HuH-7 (cell line): ENCODE data around the gene RNF212.
"Not testable (repeated sequence)": the region's sequence is repeated elsewhere in the genome, so short reads cannot be mapped to it uniquely, and the experiment has no call there.

Experiments used
- DNase-seq: peaks from one replicate; pipeline ENCODE4 v3.0.0; 2011; ENCODE audit warnings: low spot score

Gene RNF212

GRCh38 chr4:1065732-1066131 is 47.6 kb downstream of the RNF212 start:
- no peak for DNase-seq

GRCh38 chr4:1062419-1062818 is 50.9 kb downstream of the RNF212 start:
- DNase-seq: no peak

- DNase-seq: no peak
Measured at GRCh38 chr4:1061760-1062159, 51.6 kb downstream of the RNF212 start.

- no peak for DNase-seq
Measured at GRCh38 chr4:1061056-1061700, 52.2 kb downstream of the RNF212 start.

- DNase-seq: no peak
Measured at GRCh38 chr4:1060621-1061020, 52.7 kb downstream of the RNF212 start.

- no peak for DNase-seq
Measured at GRCh38 chr4:1060121-1060520, 53.2 kb downstream of the RNF212 start.

- no peak for DNase-seq
Measured at GRCh38 chr4:1058997-1059665, 54.2 kb downstream of the RNF212 start.

GRCh38 chr4:1058198-1058996 is 55.0 kb downstream of the RNF212 start:
- DNase-seq: no peak

GRCh38 chr4:1057403-1057745 is 56.0 kb downstream of the RNF212 start:
- DNase-seq: no peak

GRCh38 chr4:1056671-1057402 is 56.5 kb downstream of the RNF212 start:
- DNase-seq: no peak

- no peak for DNase-seq
Measured at GRCh38 chr4:1055721-1056590, 57.4 kb downstream of the RNF212 start.

- DNase-seq: not testable (repeated sequence)
Measured at GRCh38 chr4:1055243-1055701, 58.1 kb downstream of the RNF212 start.

GRCh38 chr4:1054696-1055242 is 58.6 kb downstream of the RNF212 start:
- not testable (repeated sequence) for DNase-seq

GRCh38 chr4:1053891-1054290 is 59.5 kb downstream of the RNF212 start:
- DNase-seq: not testable (repeated sequence)

GRCh38 chr4:1053080-1053661 is 60.2 kb downstream of the RNF212 start:
- no peak for DNase-seq

GRCh38 chr4:1052231-1052671 is 61.1 kb downstream of the RNF212 start:
- DNase-seq: no peak

GRCh38 chr4:1051472-1051871 is 61.9 kb downstream of the RNF212 start:
- no peak for DNase-seq

GRCh38 chr4:1050486-1051213 is 62.7 kb downstream of the RNF212 start:
- no peak for DNase-seq

GRCh38 chr4:1049591-1049905 is 63.8 kb downstream of the RNF212 start:
- no peak for DNase-seq
